HPDE6-E6E7 (cell line): ENCODE results near the gene EAPP.
"Not testable (repeated sequence)": the region's sequence is repeated elsewhere in the genome, so short reads cannot be mapped to it uniquely, and the experiment has no call there.

Source experiments
- DNase-seq: peaks from one replicate; pipeline ENCODE4 v3.0.0; 2011; ENCODE audit warnings: missing footprints; ENCODE audit errors: extremely low spot score

Gene EAPP

DNA sequence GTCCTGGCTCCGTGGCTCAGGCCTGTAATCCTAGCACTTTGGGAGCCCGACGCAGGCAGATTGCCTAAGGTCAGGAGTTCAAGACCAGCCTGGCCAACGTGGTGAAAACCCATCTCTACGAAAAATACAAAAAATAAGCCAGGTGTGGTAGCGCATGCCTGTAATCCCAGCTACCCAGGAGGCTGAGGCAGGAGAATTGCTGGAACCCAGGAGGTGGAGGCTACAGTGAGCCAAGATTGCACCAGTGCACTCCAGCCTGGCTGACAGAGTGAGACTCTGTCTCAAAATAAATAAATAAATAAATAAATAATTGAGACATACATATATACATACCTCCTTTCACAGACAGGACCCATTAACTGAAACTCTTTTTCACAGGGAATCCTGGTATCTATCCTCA, 1.4 kb downstream of the EAPP start:
- not testable (repeated sequence) for DNase-seq

DNA sequence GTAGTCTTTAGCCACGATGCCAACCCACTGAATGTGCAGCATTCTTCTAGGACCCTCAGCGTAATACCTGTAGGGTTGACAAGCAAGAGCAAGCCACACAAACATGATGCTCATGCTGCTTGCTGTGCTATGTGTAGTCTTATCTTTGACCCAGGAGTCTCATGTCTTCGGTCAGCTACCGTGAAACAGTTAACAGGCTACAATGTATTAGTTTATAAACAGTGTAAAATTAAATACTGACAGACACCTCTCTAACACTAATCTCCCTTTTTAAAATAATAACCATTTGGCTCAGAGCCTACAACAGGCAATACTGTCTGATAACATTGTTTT, 1.9 kb downstream of the EAPP start:
- no peak for DNase-seq

DNA sequence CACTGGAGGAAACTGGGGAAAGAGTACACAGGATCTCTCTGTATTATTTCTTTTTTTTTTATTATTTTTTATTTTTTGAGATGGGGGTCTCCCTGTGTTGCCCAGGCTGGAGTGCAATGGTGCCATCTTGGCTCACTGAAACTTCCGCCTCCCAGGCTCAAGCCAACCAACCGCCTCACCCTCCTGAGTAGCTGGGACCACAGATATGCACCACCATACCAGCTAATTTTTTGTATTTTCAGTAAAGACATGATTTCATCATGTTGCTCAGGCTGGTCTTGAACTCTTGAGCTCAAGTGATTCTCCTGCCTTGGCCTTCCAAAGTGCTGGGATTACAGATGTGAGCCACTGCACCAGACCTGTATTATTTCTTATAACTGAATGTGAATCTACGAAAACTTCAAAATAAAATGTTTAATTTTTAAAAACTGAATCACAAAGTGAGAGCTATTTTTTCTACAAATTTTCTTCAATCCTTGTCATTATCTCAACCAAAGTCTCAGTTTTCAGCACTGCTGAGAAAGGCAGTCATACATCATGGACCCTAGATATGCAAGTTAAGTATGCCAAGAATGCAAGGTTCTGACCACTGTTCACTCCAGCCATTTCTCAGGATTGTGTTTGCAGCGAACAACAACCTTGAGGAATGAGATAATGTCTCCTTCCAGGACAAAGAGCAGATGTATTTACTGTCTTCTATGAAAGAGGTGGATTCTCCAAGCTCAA, 2.4 kb downstream of the EAPP start:
- DNase-seq, result no peak

DNA sequence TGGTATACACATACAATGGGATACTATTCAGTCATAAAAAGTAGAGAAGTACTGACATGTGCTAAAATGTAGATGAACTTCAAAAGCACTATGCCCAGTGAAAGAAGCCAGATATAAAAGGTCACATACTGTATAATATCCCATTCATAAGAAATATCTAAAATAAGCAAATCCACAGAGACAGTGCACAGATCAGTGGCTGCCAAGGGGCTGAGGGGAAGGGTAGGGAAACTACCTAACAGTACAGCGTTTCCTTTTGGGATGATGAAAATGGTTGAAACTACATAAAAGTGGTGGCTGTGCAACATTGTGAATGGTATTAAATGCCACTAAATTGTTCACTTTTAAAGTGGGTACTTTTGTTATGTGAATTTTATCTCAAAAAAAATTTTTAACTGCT, 11.9 kb downstream of the EAPP start:
- DNase-seq, result no peak

DNA sequence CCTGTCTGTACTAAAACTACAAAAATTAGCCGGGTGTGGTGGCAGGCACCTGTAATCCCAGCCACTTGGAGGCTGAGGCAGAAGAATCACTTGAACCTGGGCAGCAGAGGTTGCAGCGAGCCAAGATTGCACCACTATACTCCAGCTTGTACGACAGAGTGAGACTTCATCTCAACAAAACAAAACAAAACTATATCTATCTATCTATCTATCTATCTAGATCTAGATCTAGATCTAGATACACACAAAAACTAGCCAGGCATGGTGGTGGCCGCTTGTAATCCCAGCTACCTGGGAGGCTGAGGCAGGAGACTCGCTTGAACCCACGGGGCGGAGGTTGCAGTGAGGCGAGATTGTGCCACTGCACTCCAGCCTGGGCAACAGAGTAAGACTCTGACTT, 15.3 kb downstream of the EAPP start:
- not testable (repeated sequence) for DNase-seq

DNA sequence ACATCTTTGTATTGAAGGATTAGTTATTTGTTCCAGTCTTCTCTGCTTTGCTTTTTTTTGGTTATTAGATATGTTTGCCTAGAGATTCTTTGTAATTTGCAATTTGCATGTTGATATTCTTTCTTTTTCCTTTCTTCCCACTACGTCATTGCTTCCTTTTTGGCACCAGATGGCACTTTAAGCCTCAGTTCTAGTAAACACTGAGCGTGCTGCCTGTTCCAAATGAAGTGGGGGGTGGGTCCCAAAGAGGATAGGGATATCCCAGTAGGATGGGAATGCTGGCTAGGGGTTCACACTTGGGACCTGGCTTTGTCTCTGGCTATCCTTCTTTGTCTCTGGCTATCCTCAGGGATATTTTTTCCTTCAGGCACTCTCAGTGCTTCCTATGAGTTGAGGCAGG, 17.0 kb downstream of the EAPP start:
- no peak for DNase-seq

DNA sequence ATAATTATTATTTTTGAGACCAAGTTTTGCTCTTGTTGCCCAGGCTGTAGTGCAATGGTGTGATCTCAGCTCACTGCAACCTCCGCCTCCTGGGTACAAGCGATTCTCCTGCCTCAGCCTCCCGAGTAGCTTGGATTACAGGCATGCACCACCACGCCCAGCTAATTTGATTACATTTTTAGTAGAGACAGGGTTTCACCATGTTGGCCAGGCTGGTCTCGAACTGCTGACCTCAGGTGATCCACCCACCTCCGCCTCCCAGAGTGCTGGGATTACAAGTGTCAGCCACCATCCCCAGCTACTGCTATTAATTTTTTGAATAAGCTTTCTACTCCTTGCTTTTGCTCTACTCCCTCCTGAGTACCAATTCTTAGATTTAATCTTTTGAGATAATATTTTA, 18.4 kb downstream of the EAPP start:
- not testable (repeated sequence) for DNase-seq

DNA sequence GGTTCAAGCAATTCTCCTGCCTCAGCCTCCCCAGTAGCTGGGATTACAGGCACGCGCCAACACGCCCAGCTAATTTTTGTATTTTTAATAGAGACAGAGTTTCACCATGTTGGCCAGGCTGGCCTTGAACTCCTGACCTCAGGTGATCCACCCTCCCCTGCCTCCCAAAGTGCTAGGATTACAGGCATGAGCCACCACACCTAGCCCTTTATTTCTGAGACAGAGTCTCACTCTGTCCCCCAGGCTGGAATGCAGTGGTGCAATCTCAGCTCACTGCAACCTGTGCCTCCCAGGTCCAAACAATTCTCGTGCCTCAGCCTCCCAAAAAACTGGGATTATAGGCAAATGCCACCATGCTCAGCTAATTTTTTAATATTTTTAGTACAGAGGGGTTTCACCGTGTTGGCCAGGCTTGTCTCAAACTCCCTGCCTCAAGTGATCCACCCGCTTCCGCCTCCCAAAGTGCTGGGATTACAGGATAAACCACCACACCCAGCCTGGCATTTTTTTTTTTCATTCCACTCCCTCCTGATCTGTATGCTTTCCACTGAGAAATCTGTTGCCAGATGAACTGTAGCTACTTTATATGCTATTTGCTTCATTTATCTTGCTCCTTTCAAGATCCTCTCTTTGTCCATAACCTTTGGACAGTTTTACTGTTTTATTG, 19.1 kb downstream of the EAPP start:
- not testable (repeated sequence) for DNase-seq

DNA sequence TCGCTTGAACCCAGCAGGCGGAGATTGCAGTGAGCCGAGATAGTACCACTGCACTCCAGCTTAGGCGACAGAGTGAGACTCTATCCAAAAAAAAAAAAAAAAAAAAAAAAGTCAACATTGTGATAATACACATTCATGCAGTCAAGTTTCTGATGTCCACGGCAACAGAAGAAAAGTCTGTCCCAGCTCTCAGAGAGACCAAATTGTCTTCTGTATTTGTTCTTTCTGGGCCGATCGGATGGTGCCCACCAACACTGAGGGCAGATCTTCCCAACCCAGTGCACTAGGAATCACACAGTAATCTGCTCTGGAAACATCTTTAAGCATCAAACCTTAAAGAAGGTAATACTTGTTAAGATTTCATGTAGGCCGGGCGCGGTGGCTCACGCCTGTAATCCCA, 31.6 kb downstream of the EAPP start:
- no peak for DNase-seq

DNA sequence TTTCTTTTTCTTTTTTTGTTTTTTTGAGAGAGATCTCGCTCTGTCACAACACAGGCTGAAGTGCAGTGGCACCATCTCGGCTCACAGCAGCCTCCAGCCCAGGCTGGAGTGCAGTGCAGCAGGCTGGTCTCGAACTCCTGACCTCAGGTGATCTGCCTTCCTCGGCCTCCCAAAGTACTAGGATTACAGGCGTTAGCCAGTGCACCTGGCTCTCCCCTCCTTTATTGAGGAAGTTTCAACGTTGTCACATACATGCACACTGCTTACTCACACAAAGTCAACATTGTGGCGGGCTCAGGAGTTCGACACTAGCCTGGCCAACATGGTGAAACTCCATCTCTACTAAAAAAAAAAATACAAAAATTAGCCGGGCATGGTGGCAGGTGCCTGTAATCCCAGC, 32.0 kb downstream of the EAPP start:
- no peak for DNase-seq

DNA sequence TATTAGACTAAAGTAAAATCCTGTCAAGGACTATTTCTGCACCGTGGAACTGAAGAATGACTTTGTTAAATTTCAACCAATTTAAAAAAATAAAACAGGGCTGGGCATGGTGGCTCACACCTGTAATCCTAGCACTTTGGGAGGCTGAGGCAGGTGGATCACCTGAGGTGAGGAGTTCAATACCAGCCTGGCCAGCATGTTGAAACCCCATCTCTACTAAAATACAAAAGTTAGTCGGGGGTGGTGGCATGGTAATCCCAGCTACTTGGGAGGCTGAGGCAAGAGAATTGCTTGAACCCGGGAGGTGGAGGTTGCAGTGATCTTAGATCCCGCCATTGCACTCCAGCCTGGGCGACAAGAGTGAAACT, 34.4 kb downstream of the EAPP start:
- not testable (repeated sequence) for DNase-seq

DNA sequence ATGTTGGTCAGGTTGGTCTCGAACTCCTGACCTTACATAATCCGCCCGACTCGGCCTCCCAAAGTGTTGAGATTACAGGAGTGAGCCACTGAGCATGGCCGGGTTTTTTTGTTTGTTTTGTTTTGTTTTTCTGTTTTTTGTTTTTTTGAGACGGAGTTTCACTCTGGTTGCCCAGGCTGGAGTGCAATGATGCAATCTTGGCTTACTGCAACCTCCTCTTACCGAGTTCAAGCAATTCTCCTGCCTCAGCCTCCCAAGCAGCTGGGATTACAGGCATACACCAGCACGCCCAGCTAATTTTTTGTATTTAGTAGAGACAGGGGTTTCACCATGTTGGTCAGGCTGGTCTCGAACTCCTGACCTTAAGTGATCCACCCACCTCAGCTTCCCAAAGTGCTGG, 35.5 kb downstream of the EAPP start:
- not testable (repeated sequence) for DNase-seq

DNA sequence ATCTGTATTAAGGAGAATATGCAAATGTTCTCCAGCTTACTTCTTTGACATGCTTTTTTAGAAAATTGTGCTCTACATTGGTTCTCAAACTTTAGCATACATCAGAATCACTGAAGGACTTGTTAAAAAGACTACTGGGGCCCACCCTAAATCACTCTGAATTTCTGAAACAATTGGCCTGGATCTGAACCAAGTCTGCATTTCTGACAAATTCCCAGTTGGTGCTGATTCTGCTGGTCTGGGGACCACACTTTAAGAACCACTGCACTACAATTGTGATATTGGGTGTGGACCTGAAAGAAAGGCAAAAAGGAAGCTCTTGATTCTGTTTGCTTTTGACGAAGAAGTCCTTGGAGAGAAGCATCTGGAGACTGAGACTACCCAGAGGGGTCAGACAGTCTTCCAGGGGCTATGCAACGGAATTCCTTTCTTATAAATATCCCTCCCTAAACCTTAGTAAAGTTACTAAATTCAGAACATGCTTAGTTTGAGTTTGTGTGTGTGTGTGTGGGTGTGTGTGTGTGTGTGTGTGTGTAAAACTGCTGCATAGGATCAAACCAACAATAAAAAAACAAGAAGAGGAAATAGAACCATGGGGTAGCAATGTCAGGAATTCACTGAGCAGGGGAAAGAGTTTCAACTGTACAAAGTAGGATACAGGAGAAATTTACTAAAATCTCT, 36.8 kb downstream of the EAPP start:
- DNase-seq, result no peak

DNA sequence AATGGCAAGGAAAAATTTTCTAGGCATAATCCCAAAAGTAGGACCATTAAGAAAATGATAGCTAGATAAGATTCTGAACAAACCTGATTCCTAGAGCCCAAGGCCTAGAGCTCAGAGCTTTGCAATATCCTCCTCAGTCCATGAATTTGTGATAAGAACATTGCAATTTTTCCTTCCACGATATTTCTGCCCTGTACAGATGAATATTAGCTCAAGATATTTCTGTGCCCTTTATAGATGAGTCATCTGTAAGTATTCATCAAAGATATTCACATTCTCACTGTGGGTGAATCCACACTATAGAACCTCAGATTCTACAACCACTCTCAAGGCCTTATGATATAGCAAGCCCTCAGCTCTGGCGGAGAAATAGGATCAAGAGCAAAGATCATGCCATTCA, 37.5 kb downstream of the EAPP start:
- DNase-seq, result no peak

DNA sequence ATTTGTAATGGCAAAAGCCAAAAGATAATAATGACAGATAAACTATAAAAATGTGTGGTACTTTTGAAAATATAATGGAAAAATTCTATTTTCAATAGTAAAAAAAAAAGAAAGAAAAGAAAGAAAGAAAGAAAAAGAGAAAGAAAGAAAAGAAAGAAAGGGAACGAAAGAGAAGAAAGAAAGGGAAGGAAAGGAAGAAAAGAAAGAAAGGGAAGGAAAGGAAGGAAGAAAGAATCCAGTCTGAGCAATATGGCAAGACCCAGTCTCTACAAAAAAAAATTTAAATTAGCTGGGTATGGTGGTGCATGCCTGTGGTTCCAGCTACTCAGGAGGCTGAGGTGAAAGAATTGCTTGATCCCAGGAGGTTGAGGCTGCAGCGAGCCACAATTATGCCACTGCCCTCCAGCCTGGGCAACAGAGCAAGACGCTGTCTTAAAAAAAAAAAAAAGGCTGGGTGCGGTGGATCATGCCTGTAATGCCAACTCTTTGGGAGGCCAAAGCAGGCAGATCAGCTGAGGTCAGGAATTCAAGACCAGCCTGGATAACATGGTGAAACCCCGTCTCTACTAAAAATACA, 38.4 kb downstream of the EAPP start:
- DNase-seq, result no peak

DNA sequence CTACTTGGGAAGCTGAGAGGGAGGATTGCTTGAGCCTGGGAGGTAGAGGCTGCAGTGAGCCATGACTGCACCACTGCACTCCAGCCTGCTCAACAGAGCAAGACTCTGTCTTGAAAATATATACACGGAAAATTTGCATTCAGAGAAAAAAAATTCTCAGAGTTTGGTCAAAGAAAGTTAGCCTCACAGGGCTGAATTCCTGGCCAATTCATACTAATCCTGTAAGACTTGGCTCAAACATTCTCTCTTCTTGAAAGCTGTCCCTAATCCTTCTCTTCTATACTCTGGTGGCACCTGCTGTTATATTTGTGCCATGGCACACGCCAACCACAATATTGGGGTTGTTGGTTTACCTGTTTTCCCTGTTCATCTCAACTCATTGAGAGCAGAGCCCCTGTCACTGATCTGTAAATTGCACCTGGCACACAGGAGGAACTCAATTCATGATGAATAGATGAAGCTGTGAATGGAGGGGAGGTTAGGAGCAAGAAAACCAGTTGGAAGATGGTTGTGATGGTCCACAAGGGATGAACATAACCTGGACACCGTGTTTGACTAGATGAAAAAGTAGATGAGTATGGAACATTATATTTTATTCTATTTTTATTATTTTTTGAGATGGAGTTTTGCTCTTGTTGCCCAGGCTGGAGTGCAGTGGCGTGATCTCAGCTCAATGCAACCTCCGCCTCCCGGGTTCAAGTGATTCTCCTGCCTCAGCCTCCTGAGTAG, 40.7 kb downstream of the EAPP start:
- no peak for DNase-seq

DNA sequence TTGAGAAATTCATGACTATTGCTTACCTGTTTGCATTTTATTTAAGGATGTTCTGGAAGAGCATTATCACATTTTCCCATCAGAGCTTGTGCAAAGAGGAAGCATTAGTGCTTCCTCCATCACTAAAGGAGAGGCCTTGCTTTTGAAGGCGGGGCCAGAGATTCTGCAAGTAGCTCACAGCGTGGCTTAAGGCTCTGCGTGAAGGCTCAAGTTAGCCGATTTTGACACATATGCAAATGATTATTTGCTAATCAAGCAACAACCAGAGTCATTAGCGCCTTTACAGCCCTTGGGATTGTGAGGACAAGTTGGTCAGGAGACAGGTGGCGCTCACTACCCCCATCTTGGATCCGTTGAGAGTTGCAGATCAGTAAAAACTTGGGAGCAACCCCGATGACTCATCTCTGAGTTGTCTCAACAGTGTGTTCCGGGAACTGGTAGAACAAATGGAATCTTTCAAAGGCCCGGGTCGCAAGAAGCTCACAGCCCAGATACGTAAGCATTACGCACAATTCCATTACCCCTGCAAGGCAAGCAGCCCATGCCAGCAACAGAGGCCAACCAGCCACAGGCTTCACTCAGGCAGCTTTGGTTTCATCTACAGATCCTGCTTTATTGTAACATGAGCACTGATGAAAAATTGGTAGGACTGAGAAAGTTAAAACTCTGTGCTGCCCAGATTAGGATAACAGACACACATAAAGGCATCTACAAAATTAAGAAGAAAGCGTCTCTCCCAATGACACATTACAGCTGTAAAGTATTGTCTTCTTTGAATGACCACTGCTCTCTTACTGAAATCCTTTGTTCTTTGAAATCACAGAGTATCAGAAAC, 42.6 kb downstream of the EAPP start:
- peak; percentile 97 for DNase-seq

DNA sequence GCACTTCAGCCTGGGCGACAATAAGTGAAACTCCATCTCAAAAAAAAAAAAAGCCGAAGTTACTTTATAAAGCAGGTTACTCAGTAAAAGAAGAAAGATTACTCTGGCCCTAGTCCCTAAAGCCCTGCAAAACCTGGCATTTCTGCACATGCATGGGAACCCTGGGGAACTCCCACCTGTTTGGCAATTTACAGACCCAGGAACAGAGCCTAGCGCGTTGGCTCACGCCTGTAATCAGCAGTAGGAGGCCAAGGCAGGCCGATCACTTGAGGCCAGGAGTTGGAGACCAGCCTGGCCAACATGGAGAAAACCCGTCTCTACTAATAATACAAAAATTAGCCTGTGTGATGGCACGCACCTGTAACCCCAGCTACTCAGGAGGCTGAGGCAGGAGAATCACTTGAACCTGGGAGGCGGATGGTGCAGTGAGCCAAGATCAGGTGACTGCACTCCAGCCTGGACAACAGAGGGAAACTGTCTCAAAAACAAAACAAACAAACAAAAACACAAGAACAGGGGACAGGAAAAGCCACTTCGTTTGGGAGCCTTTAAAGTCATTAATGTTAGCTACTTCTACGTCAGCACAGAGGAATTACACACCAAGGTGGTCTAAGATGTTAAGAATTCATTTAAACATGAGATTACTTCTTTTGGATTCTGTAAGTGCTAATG, 43.4 kb downstream of the EAPP start:
- no peak for DNase-seq

DNA sequence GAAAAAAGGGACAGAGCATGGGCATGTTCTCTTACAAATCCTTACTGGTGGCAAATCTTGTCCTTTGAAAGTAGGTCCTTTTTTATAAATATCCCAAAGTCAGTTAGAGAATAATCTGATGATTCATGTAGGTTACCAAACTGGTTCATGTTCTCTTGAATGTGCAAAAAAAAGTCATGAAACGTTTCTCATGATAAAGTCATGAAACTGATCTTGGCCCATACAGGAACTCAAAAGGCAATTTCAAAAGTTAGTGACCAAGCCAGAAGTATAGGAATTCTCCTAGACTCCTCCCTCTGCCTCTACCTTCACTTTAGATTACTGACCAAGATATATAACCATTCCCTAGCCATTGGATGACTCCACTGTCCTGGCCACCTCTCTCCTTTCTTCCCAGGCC, 50.2 kb downstream of the EAPP start:
- DNase-seq, result no peak

DNA sequence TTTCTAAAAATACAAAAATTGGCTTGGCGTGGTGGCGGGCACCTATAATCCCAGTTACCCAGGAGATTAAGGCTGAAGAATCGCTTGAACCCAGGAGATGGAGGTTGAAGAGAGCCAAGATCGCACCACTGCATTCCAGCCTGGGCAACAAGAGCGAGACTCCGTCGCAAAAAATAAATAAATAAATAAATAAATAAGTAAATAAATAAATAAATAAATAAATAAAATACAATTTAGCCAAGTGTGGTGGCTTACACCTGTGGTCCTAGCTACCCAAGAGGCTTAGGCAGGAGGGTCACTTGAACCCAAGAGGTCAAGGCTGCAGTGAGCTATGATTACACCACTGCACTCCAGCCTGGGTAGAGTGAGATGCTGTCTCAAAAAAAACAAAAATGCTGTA, 51.0 kb downstream of the EAPP start:
- no peak for DNase-seq

DNA sequence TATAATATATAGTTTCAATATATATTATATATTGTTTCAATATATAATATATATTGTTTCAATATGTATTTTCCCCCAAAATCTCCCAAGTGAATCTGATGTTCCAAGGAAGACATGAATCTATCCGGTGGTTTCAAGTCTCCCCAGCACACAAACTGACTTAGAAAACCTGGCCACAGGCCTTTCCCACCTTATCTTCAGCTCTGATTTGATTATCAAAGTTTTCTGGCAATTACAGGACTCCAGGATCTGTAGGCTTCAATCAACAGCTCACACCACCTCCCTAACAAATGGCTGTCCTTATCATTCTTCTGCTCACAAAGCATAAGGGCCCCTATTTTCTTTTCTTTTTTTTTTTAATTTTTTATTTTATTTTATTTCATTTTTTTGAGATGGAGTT, 54.8 kb downstream of the EAPP start:
- DNase-seq, result no peak
